HG03439 (cell line): ENCODE data around the gene ZMIZ1.

Experiments
- ATAC-seq: cut with Tn5 transposase; IDR thresholded peaks from one replicate; pipeline ENCODE4 v1.9.1; 2021; ENCODE audit warnings: mild to moderate bottlenecking, moderate library complexity; ENCODE audit not compliant: unreplicated experiment

ZMIZ1 gene

DNA sequence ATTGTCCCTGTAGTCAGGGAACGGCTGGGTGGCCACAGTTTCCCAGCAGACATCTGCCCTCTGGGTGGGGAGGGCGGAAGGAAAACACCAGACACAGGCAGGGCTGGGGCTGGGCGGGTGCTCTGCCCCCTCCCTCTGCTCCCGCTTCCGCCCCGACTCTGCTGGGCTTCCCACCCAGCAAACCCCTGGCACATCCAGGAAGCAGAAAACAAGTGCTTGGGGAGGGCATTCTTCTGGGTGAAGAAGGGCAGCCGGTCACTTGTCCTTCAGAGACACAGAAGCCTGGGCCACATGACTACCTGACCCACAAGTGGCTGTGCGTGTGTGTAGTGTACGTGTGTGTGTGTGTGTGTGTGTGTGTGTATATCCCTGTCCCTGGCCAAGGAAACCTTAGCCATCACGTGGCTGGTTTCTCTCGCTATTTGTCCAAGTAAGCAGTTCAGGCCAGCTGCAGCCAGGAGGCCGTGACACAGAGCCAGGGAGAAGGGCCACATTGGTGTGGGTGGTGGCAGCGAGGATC lies 77.9 kb downstream of the ZMIZ1 start:
- no peak for ATAC-seq

DNA sequence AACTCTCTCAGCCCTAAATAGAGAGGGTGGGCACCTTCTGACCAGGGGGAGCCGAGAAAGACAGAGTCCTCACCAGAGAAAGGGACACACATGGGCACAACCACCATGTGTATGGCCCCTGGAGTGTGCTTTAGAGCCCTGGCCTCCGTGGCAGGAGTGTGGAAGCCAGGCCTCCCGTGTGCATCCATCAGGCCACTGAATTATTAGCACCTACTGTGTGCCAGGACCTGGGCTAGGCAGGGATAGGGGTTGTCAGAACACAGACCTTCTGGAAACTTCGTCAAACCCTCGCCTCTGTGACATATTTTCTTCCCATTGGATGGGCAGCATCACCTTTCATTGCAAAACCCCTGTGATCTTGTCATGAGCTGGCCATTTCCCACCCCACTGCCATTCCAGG lies 78.5 kb downstream of the ZMIZ1 start:
- no peak for ATAC-seq

DNA sequence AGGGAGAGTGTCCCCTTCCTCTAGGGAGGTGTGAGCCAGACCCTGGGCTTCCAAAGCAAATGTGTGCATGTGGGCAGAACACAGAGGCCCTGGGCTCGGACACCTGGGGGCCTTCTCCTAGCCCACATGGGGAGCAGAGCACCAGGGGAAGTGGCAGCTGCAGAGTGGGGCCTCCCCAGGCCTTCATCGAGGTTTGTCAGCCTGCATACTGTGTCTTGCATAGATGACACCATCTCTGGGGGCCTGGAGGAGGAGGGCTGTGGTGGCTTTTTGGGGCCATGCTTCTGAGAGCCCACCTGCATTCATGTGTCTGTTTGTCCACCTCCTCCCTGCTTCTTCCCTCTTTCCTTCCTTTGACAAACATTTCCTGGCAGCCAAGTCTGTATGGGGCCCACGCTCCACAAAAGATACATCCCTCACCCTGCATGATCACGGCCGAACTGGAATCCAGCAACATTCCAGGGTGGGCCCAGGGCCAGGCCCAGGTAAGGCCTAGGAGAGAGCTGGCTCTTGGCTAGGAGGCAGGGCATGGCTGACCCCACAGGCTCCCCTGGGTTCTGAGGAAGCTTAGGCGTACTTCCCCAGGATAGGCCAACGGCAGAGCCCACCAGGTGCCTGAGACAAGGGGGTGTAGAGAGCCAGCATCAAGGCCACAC lies 79.2 kb downstream of the ZMIZ1 start:
- no peak for ATAC-seq

DNA sequence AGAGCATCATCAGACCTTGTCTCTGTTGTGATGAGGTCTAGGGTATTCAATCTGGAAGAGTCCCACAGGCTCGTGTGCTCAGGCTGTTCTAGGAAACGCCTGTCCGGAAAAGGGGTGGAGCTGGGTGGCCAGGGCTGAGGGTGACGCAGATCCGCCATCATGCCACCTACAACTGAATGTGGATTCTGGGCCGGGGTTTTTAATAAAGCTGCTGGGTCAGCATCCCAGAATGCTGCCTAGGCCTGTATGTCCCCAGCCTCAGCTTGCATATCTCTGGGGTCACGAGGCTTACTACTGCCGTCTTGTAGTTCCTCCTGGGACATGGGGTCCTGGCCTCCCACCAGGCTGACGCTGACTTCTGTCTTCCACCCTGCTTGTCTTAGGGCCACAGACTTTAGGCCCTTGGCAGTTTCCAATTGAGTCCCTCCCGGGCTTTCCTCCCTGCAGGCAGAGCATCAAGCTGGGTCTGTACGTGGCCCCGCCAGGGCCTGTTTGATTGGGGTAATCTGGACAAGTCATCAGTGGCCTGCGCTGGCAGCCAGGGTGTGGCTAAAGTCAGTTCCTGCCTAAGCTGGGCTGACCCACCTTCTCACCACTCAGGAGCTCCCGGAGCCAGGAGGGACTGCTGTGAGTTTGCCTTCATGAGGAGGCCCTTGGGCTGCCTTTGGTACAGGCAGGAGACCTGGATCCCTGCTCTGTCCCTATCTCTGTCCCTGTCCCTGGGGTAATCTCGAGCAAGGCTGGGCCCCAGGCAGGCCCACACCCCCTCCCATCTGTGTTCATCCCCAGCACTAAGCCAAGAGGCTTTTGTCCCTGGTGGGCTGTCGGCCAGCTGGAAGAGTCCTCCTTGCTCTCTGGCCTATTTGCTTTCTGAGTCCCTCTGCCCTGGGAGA lies 79.9 kb downstream of the ZMIZ1 start:
- ATAC-seq, result no peak

DNA sequence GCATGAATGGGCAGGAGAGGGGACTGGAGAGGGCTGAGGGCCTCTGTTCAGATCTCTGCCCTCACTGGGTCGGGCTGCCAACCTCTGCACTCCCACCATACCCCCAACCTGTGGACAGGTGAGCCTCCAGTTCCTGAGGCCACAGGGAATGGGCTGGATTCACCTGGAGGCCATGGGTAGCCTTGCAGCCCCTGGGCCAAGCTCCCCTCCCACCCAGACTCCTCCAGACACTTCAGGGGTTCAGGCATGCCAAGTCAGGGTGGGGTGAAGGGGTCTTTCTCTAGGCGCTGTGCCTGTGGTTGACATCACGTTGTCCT lies 80.5 kb downstream of the ZMIZ1 start:
- ATAC-seq, result no peak

DNA sequence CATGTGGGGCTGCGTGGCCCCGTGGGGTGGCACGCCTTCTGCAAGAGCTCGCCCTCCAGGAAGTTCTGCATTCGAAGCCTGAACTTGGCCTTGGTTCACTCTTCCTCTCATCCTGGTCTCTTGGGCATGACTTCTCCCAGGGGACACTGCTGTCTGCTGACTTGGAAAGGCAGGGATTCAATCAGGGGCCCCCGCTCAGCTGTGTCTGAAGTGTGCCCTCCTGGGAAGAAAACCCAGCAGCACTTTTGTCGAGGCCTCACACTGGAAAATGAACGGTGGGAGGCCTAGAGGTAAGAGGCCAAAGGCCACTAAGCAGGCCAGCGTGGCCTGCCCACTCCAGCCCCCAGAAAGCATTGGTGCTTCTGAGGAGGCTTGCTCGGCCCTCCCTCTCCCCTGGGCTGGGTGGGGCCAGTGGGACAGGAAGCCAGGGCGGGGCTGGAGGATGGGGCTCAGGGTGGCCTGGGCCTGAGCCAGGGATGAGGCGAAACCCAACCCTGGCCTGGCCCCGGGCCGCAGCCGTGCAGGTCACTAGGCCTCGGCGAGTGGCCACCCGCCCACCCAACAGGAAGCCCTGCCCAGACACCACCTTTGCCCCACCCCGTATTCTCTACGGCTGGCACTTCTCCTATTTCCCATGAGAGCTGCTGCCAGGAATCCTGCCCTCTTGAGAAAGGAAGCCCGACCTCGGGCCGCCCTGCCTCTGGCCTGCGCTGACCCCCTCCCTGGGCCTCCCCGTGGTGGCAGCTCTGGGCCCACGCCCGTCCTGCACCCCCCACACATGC lies 81.1 kb downstream of the ZMIZ1 start:
- ATAC-seq, result no peak

DNA sequence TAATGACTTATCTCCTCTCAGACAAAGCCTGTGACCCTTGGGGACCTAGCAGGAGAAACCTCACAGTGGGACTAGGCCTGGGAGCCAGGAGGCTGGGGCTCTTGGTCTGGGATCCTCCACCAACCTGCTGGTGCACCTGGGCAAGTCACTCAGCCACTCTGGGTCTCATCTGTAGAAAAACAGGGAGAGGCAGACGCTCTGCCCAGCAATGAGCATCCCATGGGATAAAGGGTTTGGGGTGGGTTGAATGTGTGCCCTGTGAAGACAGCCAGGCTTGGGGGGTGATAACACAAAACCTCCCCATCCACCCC lies 81.6 kb downstream of the ZMIZ1 start:
- no peak for ATAC-seq

DNA sequence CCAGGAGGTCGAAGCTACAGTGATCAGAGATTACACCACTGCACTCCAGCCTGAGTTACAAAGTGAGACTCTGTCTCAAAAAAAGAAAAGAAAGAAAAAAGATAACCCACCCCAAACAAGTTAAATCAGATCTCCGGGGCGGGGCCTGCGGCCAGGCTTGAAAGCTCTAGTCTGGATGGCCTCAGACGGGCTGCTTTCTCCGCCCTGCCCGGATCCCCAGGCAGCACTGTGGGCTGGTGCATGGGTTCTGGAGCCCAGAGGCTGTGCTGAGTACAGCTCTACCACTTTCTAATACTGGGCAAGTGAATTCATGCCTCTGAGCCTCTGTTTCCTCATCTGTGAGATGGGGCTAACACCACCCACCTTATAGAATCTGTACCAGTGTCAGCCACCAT lies 83.7 kb downstream of the ZMIZ1 start:
- ATAC-seq, result no peak

DNA sequence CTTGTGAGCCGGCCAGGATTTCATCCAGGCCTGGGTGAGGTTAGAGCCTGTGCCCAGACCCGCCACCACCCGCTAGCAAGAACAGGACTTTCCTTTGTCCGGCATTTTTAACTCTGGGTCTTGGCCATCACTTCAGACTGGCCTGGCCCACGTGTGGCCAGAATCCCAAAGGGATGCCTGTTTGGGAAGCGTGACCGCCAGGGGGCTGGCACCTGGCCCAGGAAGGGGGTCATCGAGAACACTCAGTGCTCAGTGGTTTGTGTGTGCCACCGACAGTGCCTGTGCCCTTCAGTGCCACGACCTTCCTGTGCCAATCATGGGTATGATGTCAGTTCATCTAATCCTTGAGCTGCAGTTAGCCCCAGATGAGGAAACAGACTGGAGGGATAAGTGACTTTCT lies 85.0 kb downstream of the ZMIZ1 start:
- ATAC-seq, result no peak

DNA sequence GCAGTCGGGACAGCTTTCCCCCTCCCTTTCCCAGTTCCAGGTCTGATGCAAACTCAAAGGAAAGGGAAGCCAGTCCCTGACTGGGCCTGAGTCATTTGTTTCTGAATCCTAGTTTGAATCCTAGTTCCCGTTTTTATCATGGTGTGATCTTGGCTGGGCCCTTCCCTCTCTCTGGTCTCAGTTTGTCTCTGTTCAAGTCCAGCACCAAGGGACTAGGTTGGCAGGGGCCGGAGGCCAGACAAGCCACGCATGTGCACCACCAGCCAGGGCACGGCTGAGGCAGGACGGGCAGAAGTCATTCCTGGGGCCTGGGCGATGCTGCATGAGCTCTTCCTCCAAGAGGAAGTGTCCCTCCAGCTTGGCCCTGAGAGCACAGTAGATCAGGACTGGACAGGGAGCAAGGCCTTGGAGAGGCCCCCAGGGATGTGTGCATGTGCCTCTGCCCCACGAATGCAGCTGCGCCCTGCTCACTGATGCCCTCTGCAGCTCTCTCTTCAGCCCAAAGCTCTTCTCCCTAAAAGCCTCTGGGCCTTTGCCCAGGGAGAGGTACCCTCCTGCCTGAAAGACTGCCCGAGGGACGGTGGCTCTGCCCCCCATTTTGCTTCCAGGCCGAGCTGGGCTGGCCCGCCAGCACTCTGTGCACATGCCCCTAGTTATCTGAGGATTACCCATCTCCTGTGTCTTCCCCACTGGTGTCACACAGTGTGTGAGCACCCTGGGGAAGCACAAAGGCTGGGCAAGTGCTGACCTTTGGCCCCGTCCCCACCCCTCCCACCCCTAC lies 86.7 kb downstream of the ZMIZ1 start:
- no peak for ATAC-seq

DNA sequence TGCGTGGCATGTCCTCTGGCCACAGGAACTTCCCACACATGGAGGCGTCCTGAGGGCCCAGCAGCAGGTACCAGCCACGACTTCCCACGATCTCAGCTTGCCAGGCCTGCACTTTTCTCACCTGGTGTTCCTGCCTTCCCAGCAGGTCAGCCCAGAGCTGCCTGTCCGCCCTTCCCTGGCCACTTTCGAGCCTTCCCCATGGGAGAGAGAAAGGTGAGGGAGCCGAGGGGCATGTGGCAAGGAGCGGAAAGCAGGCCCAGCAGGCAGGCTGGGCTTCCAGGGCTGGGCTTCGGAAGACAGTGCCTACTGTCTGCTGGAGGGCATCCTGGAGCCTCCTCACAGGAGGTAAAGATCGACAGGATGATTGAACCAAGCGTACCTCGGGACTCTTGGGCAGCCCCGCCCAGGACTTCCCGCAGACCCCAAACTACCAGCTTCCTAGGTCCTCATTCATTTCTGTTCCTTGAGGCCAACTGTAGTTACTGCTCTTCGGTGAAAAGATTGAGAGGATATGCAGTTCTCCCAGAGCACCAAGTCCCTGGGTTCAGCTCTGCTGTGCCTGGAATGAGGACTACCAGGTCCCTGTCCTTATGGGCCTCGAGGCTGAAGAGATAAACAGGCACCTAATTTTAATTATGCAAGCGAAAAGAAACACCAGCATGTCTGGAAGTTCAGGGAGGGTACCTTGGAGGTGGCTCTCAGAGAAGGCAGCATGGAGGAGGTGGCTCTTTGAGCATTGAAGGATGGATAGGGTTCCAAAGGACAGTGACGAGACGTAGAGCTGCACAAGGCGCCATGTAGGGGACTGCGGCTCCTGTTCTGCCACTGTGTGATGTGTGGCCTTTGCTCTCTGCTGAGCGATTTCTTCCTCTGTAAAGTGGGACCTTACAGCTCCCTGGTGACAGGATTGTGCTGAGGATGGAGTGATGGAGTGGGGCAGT lies 87.8 kb downstream of the ZMIZ1 start:
- ATAC-seq, result no peak

DNA sequence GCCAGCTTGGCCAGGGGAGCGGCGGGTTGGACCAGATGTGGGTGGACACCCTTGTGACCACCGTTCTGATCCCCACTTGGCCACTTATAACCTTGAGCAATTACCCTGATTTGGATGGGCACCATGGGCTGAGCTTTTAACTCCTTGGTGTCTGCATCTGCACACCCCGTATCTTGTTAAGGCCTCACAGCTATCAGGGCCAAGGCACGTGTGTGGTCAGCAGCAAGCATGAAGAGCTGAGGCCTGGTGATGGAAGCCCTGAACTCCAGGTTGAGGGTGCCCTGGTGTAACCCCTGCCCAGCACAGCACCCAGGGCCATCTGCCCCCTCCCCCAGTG lies 89.2 kb downstream of the ZMIZ1 start:
- no peak for ATAC-seq

DNA sequence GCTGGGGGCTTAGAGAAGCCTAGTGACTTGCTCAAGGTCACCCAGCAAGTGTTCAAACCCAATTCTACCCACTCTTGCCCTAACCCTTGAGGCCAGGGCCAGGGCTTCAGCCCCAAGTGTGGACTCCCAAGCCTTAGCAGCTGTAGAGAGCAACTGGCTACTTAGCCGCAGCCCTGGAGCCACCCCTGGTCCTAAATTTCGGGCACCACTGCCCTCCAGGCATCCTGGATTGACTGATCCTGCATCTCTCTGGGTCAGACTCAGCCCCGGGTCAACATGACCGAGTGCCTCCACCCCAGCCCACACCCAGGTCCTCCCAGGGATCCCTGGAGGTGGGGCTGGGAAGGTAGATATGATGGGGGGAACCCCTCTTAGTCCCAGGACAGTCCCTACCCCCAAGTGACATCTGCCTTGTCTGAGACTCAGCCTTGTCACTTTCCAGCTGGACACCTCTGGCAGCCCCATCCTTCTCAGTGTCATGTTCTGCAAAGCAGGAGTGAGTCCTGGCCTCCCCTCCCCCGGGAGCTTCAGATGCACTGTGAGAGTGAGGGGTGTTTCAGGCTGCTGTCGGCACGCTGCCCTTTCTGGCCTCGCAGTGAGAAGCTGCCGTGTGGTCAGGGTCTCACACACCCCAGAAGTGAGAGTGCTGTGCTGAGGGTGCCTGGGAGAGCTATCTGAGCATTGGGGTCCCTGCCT lies 89.8 kb downstream of the ZMIZ1 start:
- no peak for ATAC-seq

DNA sequence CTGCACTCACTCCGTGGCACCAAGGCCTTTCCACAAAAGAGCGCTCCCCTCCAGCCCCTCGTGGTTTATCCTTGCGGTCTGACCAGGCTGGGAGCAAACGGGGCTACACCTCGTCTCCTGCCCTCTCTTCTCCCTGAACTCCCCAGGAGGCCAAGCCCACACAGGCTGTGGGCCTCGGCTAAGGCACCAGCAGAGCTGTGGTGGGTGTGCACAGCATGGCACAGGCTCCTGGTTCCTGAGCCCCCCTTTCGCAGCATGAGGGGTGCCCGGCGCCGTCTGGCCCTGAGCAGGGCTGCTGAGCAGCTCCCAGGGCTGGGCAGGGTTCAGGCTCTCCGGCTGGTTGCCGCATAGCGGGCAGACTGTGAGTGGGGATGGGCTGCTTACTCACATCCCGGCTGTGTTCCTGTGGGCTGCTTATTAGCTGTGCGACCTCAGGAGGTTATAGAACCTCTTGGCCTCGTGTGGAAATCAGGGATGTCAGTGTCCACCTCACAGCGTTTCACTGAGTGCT lies 90.4 kb downstream of the ZMIZ1 start:
- ATAC-seq, result no peak

DNA sequence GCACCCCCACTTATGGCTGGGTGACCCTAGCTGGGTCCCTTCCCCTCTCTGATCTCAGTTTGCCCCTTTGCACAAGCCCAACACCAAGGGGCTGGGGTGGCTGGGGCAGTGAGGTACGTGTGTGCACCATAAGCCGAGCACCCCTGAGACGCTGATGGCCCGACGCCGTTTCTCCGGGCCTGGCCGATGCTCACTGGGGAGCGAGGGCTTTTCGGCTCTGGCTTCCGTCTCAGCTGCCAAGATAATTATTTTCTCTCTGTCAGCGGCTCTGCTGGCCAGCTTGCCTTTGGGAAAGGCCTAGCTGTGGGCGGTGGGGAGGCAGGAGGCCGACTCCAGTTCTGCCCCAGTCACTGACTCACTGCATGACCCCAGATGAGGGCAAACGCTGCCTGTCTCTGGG lies 91.0 kb downstream of the ZMIZ1 start:
- no peak for ATAC-seq

DNA sequence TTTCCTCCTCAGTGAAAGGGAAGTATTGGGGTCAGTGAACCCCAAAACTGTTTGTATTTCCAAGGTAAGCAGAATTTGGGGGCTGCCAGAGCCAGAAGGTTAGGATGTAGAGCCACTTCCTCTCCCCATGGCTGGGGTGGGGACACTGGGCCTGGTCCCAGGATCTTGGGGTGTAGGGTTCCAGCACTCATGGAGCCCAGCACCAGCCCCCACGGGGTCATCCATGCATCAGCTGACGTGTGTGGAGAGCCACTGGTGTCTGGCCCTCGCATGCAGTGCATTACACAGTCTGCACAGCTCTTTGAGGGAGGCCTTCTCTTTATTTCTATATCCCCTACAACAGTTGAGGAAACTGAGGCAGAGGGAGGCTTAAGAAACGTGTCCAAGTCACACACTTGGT lies 91.4 kb downstream of the ZMIZ1 start:
- ATAC-seq, result no peak

DNA sequence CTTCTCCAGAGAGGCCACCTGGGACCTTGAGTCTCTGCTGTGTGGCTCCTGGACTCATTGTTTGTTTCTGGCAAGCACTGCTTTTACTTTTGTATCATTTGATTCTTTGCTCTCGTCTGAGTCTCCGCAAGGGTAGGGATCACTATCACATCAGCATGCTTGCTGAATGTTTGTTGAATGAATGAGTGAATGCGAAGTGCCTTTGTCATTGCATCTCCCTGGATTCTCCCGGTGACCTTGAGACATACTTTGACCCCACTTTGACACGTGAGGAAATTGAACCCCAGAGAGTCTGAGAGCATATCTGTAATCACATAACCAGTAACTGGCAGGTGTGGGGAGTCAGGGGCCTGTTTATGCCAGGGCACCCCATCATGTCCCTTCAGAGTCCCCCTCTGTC lies 92.8 kb downstream of the ZMIZ1 start:
- ATAC-seq, result no peak

DNA sequence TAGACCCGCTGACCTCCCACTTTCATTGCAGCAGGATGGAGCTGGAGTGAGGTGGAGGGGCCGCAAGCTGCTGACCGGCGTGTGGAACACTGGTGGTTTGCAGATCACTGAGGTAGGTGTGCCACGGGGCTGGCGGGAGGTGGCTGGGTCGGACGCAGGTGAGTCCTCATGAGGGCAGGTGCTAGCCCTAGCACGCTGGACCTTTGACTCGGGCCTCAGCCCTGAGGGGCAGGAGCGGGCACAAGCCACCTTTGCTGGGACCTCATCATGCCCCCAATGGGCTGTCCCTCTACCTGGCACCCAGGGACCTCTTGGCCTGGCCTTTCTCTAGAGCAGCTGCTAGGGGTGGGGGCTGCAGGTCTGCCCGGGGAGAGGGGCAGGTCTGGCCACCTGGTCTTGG lies 93.3 kb downstream of the ZMIZ1 start:
- no peak for ATAC-seq
